Hippocampal formation (tissue), 2 donors: ENCODE results near the gene PSMC5.
"Not testable (repeated sequence)": the region's sequence is repeated elsewhere in the genome, so short reads cannot be mapped to it uniquely, and the experiment has no call there.

ENCODE experiments used
- DNase-seq, 2 donors: peaks; one replicate each; lab custom pipeline; 2025; lab: John Stamatoyannopoulos, UW

PSMC5 gene

DNA sequence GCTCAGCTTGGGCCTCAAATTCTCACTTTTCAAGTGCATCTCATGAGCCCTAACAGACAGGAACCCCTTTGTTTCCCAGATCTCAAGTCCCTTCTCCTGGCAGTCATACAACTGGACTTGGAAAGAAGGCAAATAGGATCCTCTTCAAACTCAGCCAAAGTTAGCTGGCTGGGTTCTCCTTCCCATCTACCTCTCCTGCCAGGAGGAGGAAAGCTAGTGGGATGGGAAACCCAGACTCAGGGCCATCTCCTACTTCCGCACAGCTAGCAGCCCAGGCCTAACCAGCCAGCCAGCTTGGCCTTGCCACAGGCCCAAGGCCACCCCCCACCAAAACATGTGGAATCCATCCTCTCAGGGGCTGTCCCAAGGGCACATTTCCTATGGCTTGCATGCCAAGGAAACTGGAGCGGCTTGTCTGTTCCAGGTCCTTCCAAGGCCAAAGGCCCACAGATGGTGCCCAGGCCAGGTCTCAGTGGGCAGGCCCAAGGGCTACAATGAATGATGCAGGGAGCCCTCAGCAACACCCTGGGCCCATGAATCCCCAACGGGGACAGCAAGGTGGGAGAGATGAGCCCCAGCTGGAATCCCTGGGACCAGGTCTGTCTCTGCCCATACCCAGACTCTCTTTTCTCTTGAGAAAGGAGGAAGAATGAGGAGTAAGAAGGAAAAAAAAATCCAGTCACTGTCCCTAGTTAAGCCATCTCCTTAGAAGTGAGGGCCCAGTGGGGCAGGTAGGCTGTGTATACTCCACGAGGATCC is 13.5 kb downstream of the PSMC5 start:
- peak in 1 of 2 donors; percentile 34 for DNase-seq

DNA sequence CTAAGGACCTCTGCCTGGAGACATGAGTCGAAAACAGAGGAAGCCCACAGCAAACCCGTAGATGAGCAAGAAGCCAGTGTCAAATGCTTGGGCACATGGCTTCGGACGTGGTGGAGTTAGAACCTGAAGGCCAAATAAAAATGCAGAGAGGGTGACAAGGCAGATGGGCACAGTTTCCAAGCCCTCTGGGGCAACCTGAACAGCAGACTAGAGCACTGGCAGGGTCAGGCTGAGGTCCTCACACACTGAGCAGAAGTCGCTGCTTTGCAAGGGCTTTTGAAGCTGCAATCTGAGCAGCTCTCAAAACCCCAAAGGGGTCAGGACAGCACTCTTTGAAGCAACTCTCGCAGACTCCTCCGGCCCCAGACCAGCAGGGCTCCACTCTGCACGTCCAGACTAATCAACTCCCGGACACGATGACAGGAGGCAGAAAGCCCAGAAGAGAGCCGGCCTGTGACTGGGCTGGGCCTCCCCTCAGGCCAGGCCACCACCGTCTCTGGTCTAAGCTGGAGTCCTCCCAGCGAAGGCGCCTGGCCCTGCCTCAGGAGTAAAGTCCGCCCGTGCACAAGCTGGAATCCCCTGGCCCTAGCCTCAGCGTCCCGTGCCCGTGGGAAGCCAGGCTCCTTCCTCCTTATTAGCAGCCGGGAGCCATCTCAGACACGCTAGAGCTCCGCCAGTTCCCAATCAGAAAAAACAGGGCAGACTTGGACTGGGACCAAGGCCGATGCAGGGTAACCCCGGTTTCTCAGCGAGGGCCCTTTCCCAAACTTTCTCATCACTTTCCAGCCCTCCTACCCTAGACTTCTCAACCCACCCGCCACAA is 14.3 kb downstream of the PSMC5 start:
- peak in 1 of 2 donors; percentile 51 for DNase-seq

DNA sequence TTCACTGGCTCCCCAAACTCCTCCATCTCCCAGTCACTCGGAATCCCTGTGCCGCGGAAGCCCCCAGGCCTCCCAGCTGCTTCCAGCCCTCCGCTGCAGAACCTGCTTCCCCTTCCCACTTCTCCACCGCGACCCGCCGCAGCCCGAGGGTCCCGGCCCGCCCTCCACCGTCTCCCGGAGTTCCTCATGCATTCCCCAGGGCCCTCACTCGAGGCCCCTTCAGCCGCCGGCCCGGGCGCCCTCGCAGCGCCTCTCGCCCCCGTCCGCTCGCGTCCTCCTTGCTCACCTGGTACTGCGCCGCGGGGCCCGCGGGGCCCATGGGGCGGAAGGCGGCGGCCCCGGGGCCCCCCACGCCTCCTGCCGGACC is 14.9 kb downstream of the PSMC5 start:
- DNase-seq = no peak

DNA sequence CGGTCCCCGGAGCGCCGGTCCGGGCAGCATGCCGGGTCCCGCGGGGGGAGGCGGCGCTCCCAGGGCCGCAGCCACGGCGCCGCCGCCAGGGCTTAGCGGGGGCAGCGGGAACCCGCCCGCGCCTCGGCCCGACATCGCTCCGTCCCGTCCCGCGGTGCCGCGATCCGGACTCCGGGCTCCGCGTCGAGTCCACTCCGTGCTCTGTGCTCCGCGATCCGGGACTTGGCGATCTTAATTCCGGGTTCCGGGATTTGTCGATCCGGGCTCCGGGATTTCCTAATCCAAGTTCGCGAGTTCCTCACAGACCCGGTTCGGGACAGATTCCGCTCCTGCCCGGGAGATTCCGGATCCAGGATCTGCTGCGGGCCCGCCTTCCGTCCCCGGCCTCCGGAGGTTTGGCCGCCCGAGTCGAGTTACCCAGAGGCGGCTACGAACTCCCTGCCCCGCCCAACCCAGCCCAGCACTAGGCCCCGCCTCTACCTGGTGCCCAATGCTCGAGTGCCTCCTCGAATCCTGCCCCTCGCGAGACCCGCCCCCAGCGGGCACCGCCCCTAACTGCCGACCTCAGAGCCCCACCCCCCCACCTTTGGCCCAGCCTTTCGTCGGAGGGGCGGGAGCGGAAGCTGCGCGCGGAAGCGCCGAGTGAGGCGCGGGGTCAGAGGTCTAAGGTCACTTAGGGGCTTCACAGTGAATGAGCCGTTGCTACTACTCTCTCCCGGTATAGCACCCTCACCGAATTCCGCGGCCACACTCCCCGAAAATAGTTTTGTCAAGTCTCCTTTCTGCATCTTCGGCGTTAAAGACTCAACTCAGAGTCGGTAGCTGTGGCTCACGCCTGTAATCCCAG is 15.5 kb downstream of the PSMC5 start, which contains the start of gene SMARCD2:
Gene SMARCD2 (minus strand): TSS at position 146 of the 847 bp plus-strand sequence. CDS start 11 bp downstream, at position 135.
- DNase-seq = peak; percentile 98

DNA sequence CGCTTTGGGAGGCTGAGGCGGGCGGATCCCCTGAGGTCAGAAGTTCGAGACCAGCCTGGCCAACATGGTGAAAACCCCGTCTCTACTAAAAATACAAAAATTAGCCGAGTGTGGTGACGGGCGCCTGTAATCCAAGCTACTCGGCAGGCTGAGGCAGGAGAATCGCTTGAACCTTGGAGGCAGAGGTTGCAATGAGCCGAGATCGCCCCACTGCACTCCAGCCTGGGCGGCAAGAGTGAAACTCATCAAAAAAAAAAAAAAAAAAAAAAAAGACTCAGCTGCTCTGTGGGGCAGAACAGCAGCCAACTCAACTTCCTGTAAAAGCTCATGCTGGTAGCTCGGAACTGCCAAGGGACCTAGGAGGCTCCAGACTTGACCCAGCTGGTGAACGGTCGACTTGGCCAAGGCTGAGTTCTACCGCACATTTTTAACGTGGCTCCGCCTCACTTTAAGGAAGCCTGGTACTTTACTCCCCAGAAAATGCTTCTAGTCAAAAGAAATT is 16.2 kb downstream of the PSMC5 start:
- DNase-seq = not testable (repeated sequence)

DNA sequence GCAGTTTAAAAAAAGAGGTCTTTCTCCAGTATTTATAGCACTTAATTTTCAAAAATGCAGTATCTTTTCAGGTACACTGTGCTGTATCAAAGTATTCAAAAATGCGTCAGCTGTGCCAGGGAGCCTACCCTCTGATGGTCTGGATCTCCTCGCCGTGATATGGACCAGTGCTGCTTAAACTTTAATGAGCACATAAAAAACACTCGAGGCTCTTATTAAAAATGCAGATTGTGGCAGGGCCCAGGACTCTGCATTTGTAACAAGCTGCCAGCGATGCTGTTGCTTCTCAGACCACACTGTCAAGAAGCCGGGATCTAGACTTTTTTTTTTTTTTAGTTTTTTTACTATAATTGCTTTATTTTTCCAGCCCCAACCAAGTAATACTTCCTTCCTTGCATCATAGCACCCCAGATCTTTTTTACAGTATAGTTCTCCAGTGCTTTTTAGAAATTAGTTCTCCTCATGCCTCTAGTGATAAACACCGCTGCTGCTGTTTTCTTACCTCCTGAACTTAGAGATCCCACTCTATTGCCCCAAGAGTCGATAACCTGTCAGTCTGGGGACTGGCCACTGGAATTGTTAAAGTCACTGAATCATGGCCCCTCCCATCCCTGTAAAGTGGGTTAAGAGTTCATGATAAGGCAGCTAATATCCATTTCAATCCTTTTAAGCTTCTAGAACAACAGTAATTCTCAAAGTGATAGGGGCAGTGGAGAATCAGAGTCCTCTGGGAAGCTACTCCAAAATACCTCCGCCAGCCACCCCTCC is 16.9 kb downstream of the PSMC5 start:
- DNase-seq = no peak

DNA sequence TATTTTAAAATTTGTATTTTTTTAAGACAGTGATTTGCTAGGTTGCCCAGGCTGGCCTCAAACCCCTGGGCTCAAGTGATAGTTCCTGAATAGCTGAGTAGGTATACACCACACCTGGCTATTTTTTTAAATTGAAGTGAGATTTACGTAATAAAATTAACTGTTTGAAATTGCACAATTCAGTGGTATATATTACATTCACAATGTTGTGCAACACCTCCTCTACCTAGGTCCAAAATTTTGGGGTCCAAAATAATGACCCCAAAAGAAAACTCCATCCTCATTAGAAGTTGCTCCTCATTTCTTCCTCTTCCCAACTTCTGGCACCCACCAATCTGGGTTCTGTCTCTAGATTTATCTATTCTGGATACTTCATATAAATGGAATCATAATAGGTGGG is 18.3 kb downstream of the PSMC5 start:
- no peak for DNase-seq

DNA sequence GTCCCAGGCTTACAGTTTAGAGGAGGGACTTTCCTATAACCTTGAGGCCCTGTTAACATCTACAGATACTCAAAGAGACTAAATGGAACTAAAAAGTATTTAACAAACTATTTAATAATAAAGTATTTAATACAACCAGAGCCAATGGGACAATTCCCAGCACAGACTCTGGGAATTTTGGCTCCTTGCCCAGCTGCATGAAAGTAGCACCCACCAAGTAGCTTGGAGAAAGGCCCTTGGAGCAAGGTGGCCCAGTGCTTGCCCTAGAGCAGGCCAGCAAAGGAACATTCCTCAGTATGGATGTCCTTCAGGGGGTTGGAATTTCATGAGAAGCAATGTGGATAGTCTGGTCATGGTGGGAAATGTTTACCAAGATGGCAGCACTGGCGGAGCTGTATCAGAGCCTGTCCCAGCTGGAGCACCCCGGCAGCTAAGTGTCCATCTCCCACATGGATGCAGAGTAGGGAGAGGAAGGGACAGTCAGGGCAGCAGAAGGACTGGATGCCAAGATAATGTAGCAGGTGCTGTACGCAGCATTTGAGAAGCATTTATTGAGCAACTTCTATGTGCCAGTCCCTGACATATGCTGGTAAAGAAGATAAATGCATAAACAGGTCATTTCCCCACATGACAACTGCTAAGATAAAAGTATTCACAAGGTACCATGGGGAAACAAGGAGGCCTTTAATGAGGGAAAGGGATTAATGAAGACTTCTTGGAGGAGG is 20.5 kb downstream of the PSMC5 start:
- DNase-seq = no peak

DNA sequence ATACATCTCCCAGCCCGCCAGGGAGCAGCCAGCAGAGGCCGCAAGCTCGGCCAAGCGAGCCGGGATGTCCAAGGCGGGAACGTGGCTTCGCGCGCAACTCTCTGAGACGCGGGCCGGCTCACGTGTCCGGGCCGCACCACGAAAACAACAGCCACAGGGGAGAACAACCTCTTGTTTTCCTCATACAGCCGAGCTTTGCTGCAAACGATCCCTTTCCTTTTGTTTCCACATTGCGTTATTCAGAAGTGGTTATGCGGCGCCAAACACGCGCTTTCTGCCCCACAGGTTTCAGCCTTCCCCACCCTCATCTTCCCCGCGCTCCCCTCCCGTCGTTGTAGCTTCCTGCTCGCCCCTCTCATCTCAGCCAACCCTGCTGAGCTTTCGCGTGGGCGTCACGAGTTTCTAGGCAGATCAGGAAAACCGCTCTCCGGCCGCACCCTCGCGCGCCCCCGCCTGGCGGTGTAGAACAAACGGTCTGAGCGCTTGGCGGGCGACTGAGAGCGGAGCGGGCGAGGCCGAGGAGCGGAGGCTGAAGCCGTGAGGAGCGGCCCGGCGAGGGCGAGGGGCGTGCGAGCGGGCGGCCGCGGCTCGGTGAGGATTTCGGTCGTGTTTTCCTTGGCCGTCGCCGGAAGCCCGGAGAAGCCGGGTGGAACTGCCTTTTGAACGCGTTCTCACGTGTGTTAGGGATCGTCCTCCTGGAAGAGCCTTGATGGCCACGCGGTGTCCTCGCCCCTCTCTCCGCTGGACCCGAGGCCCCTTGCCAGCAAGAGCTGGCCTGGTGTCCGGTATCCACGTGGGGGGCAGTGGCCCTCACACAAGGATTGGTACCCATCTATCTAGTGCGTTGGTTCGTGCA is 21.8 kb downstream of the PSMC5 start:
- DNase-seq = peak; percentile 77

DNA sequence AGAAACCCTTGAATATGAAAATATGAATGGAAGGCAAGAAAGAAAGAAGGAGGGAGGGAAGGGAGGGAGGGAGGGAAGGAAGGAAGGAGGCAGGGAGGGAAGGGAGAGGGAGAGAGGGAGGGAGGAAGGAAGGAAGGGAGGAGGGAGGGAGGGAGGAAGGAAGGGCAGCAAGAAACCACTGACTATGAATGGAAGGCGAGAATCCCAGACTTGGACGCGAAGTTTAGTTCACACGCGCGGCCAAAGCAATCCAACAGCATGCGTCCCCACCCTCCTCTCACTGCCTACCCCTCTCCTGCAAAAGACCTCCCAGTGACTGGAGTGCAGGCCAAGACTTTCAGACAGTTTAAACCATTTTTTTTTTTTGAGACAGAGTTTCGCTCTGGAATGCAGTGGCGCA is 23.2 kb downstream of the PSMC5 start:
- no peak for DNase-seq

DNA sequence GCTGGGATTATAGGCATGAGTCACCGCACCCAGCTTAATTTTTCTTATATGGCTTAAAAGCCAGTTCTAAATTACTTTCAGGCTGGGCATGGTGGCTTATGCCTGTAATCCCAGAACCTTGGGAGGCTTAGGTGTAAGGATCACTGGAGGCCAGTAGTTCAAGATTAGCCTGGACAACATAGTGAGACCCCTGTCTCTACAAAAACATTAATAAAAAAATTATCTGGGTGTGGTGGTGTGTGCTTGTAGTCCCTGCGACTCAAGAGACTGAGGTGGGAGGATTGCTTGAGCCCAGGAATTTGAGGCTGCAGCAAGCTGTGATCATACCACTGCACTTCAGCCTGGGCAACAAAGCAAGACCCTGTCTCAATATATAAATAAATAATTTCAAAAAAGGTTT is 26.0 kb downstream of the PSMC5 start:
- no peak for DNase-seq

DNA sequence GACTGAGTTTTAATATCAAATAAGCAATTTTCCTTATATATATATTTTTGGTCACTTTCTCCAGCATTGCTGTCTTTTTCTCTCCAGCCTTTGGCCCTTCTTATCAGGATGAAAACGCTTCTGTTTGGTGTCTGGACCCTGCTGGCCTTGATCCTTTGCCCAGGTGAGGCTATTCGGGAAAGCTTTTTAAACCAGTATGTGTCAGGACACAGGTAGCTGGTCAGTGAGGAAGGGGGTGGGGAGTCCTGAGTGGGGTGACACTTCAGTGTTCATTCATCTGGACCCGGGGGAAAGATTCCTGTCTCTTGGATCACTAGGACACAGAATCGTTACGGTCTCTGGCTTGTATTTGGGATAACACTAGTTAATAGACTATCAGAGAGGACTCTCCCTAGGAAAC is 27.5 kb downstream of the PSMC5 start:
- DNase-seq = no peak

DNA sequence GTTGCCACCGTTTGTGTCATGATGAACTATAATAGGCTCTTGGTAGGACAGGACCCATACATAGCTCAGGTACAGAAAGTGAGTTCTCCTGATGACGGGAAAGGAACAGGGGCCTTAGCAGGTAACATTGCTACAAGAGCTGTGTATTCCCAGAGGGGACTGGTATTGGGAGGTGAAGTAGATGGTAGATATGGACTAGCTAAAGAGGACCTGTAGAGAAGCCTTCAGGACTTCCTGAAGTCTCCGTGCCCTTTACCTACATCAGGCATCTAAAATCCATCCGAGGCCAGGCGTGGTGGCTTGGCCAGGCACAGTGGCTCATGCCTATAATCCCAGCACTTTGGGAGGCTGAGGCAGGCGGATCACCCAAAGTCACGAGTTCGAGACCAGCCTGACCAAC is 28.0 kb downstream of the PSMC5 start:
- DNase-seq = no peak

DNA sequence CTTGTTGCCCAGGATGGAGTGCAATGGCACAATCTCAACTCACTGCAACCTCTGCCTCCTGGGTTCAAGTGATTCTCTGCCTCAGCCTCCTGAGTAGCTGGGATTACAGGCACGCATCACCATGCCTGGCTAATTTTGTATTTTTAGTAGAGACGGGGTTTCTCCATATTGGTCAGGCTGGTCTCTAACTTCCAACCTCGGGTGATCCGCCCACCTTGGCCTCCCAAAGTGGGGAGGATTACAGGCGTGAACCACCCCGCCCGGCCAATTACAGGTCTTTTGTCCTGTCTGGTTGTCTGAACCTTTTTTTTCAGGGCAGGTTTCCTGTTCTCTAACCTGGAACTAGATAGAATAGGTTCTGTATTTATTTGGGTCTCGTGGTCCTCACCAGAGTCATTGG is 29.2 kb downstream of the PSMC5 start:
- DNase-seq = not testable (repeated sequence)

DNA sequence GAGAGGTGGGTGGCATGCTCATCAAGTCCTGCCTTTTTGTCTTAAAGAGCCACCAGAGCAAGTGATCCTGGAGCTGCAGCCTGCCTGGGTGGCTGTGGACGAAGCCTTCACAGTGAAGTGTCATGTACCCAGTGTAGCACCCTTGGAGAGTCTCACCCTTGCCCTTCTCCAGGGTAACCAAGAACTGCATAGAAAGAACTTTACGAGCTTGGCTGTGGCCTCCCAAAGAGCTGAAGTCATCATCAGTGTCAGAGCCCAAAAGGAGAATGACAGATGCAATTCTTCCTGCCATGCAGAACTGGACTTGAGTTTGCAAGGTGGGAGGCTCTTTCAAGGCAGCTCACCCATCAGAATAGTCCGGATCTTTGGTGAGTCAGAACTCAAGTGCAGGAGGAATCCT is 32.0 kb downstream of the PSMC5 start:
- DNase-seq = no peak

DNA sequence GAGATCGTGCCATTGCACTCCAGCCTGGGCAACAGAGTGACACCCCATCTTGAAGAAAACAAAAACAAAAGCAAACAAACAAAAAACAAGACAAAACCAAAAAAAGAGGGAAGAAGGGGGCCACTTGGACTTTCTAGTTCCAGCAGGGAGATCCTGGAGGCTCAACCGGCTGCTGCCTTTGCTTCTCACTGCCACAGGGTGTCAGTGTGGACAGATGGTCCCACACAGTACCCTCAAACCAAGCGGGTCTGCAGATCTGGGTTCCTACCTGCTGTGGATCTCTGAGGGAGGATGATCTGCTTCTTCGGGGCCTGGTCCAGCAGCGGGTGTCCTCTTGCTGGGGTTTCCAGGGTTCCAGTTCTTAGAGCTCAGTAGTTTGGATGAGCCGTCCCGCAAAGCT is 39.4 kb downstream of the PSMC5 start:
- not testable (repeated sequence) for DNase-seq

DNA sequence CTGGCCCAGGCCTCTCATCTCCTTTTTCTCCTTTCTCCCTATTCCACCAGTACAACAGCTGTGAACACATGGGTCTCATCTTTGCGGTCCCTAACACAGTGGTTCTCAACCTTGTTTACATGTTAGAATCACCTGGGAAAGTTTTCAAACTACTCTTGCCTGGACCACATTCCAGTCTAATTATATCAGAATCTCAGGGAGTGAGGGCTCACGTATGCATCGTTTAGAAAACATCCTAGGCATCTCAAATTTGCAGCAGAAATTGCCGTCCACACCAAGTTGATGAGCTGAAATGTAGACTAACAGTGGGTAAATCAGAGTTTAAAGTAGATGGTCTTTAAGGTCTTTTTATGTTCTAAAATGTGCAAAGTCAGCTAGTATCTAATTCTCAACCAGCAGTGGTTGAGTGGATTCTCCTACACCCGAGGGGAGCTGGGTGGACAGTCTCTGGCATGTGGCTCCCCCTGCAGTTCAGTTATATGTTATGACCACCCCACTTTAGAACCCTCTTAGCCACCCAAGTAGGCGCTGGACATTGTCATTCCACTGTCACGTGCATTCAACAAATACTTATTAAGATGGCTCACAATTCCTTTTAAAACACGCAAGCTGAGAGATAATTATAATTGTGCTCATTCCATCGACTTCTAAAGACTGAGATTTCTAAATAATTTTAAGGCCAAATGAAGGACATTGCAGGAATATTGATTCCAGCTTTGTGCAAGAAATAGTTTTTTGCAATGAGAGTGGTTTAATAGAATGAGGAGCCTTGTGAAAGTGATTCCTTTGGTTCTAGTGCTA is 42.5 kb downstream of the PSMC5 start:
- not testable (repeated sequence) for DNase-seq

DNA sequence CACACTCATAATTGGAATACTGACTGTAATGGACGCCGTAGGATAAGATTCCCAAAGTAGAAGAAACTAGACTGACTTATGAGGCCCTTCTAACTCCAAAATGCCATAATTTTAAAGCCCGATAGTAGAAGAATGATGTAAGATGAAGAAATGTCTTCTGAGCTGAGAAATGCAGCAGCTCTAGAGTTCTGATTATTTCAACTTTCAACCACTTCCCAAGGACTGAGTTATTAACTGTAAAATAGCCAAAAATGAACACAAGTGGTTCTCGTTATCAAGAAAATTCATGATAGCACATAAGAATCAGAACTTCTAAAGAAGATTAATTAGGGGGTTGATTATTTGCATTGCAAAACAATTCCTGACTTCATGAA is 43.0 kb downstream of the PSMC5 start:
- not testable (repeated sequence) for DNase-seq
